ENCODE measurements around the gene KSR2. TPM values are rescaled to one million over a fixed set of nuclear protein-coding genes. Genes with fewer than 3 reads are reported as not detected.

The KSR2 gene
- total RNA-seq, 2 donors from 2014 or later, result 1.1 to 2.0 TPM

- no peaks in the 10 kb centered on the region for H3K27me3 ChIP-seq (ENCODE audit: control insufficient read depth, insufficient read depth, low read length, poor library complexity, severe bottlenecking)
- H3K27ac ChIP-seq (ENCODE audit: low read depth, low read length), result no peak overlapping the region
- H3K9me3 ChIP-seq (ENCODE audit: control insufficient read depth, low read length), result no peaks in the 10 kb centered on the region
- no peak for DNase-seq
- no peaks in the 10 kb centered on the region for H3K4me1 Mint-ChIP-seq
- no peaks in the 10 kb centered on the region for H3K4me1 ChIP-seq (ENCODE audit: control insufficient read depth, insufficient read depth, low read length)
- 74 to 83% methylated on average over 6 to 7 of the region's 7 CpGs for WGBS, 2 experiments (ENCODE audit: insufficient coverage in 1 of 2, insufficient read length in 1 of 2)
- no peak overlapping the region for H3K4me3 ChIP-seq (ENCODE audit: low read length)
- no peaks in the 10 kb centered on the region for H3K36me3 Mint-ChIP-seq (ENCODE audit: low read depth)
- no peak overlapping the region for H3K9ac ChIP-seq (ENCODE audit: extremely low read depth, low read length, poor library complexity, severe bottlenecking)
- no peak overlapping the region for H3K4me3 Mint-ChIP-seq
- no peak overlapping the region for H3K27ac Mint-ChIP-seq
- peaks cover 16% of the 10 kb centered on the region for H3K27me3 Mint-ChIP-seq (ENCODE audit: insufficient read depth)
- peaks cover 3% of the 10 kb centered on the region for H3K9me3 Mint-ChIP-seq
- H3K36me3 ChIP-seq (ENCODE audit: control insufficient read depth, insufficient read depth, low read length), result no peaks in the 10 kb centered on the region
- no peak for TF ChIP-seq CTCF (conservative IDR thresholded peaks at IDR 0.05)
Observed at GRCh38 chr12:117521346-117521745, 447.4 kb downstream of the KSR2 start.

- DNase-seq, result no peak
- no peaks in the 10 kb centered on the region for H3K9me3 ChIP-seq (ENCODE audit: control insufficient read depth, low read length)
- peaks cover 16% of the 10 kb centered on the region for H3K27me3 ChIP-seq (ENCODE audit: control insufficient read depth, insufficient read depth, low read length, poor library complexity, severe bottlenecking)
- H3K27ac Mint-ChIP-seq, result no peak overlapping the region
- no peak overlapping the region for H3K9ac ChIP-seq (ENCODE audit: extremely low read depth, low read length, poor library complexity, severe bottlenecking)
- WGBS, 2 experiments (ENCODE audit: insufficient coverage in 1 of 2, insufficient read length in 1 of 2), result 84 to 89% methylated on average over 9 to 11 of the region's 11 CpGs
- TF ChIP-seq CTCF (conservative IDR thresholded peaks at IDR 0.05), result no peak
- H3K4me1 ChIP-seq (ENCODE audit: control insufficient read depth, insufficient read depth, low read length), result no peaks in the 10 kb centered on the region
- H3K4me3 Mint-ChIP-seq, result no peak overlapping the region
- H3K4me1 Mint-ChIP-seq, result no peaks in the 10 kb centered on the region
- H3K36me3 Mint-ChIP-seq (ENCODE audit: low read depth), result no peaks in the 10 kb centered on the region
- peaks cover 30% of the 10 kb centered on the region for H3K27me3 Mint-ChIP-seq (ENCODE audit: insufficient read depth)
- no peak overlapping the region for H3K4me3 ChIP-seq (ENCODE audit: low read length)
- no peak overlapping the region for H3K27ac ChIP-seq (ENCODE audit: low read depth, low read length)
- peaks cover 3% of the 10 kb centered on the region for H3K9me3 Mint-ChIP-seq
- H3K36me3 ChIP-seq (ENCODE audit: control insufficient read depth, insufficient read depth, low read length), result no peaks in the 10 kb centered on the region
Observed at GRCh38 chr12:117518594-117519270, 450.1 kb downstream of the KSR2 start.

GRCh38 chr12:117517219-117517739, 451.5 kb downstream of the KSR2 start:
- Histone ChIP-seq H3K9me3 (ENCODE audit: control insufficient read depth, low read length) (no peaks in the 10 kb centered on the region), H3K36me3 (ENCODE audit: control insufficient read depth, insufficient read depth, low read length) (no peaks in the 10 kb centered on the region), H3K27me3 (ENCODE audit: control insufficient read depth, insufficient read depth, low read length, poor library complexity, severe bottlenecking) (peaks cover 31% of the 10 kb centered on the region), H3K4me1 (ENCODE audit: control insufficient read depth, insufficient read depth, low read length) (no peaks in the 10 kb centered on the region), H3K9ac (ENCODE audit: extremely low read depth, low read length, poor library complexity, severe bottlenecking) (no peak overlapping the region), H3K4me3 (ENCODE audit: low read length) (no peak overlapping the region), H3K27ac (ENCODE audit: low read depth, low read length) (no peak overlapping the region)
- 78 to 90% methylated on average over 2 to 5 of the region's 6 CpGs for WGBS, 2 experiments (ENCODE audit: insufficient coverage in 1 of 2, insufficient read length in 1 of 2)
- H3K4me3 Mint-ChIP-seq, result no peak overlapping the region
- DNase-seq, result no peak
- no peak for TF ChIP-seq CTCF (conservative IDR thresholded peaks at IDR 0.05)
- peaks cover 43% of the 10 kb centered on the region for H3K27me3 Mint-ChIP-seq (ENCODE audit: insufficient read depth)
- no peaks in the 10 kb centered on the region for H3K36me3 Mint-ChIP-seq (ENCODE audit: low read depth)
- H3K4me1 Mint-ChIP-seq, result no peaks in the 10 kb centered on the region
- H3K27ac Mint-ChIP-seq, result no peak overlapping the region
- peaks cover 3% of the 10 kb centered on the region for H3K9me3 Mint-ChIP-seq

Data from endodermal cell (in vitro differentiated cells).